Measurements from ENCODE around the gene CCNQ.

- TF ChIP-seq CTCF (IDR thresholded peaks at IDR 0.05) (no peak), ZFX (IDR thresholded peaks at IDR 0.05; ENCODE audit: borderline replicate concordance) (no peak)
Observed at GRCh38 chrX:153628665-153629064, 29.7 kb upstream of the CCNQ start.
